CD4-positive, alpha-beta T cell treated with Interleukin-15 for 1 hour (primary cell): Measurements from ENCODE around the gene APBB1IP.

Experiments
- DNase-seq: peaks from one replicate; pipeline ENCODE4 v3.0.0-alpha.2; 2020

Gene APBB1IP

DNA sequence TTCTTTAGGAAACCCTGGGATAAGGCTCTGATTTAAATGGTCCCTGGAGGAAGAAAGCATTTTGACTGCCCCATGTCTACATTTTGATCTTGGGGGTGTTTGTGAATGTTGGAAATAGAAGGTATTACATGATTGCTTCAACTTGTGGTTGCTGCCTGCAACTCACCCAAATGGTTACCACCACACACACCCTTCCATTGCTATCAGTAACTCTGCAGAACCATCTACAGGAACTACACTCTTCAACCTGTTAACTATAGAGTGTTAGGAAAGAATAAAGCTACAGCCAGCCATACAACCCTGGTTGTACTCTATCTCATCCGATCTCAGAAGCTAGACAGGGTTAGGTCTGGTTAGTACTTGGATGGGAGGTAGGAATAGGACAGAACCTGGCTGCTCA, 71.2 kb downstream of the APBB1IP start:
- DNase-seq = no peak

DNA sequence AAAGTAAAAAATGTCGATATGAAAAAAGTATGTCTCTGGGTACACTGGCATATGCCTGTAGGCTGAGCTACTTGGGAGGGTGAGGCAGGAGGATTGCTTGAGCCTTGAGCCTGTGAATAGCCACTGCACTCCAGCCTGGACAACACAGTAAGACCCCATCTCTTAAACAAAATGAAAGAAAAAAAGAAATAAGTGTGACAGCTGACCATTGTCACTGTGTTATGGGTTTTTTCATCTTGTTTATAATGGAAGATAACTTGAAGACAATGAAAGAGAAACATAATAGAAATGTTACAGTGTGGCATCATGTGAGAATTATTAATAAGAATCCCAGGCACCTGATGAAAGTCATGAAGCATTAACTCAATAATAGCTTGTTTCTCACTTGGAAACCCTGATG, 75.0 kb downstream of the APBB1IP start:
- no peak for DNase-seq

DNA sequence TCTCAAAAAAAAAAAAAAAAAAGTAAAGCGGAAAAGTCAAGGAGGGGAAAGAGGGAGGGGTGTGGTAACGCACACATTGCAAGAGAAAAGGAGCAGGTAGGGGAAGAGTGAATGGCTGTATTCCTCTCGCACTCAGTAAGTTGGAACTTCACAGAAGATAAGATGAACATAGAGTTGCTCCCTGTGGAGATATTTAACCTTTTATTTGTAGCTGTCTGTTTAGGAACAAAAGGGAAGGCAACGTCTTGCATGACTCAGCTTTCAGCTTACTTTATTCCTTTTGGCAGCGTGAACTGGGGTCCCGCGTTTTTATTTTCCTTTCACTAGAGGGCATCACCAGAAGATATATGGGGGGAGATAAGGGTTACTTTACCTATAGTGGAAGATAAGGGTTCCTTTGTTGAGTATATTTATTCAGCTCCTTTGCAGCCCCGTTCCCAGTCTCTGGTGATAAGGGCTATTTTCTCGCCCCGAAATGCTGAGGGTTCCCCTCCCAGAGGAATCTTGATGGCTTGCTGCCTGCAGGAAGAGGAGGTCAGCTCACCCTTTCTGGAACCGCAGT, 78.5 kb downstream of the APBB1IP start:
- DNase-seq = no peak

DNA sequence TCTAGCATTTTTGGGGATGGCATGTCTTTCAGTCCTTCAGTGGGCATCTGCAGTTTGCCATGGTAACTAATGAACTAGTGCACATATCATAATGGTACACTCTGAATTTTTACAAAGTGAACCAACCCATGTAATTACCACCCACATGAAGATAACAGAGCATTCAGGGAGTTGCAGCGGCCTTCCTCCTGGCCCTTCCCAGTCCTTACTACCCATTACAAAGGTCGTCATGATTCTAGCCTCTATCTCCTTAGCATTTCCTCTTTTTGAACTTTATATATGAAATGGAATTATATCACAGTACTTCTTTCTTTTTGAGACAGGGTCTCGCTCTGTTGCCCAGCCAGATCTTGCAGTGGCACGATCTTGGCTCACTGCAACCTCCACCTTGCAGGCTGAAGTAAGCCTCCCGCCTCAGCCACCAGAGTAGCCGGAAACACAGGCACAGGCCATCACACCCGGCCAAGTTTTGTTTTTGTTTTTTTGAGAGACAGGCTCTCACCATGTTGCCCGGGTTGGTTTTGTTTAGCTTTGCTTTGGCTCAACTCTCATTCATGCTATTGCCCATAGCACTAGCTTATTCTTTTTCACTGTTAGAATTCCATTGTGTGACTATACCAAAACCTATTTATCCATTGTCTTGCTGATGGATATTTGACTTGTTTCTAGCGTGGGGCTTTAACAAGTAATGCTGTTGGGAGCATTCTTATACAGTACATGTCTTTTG, 79.2 kb downstream of the APBB1IP start:
- no peak for DNase-seq

DNA sequence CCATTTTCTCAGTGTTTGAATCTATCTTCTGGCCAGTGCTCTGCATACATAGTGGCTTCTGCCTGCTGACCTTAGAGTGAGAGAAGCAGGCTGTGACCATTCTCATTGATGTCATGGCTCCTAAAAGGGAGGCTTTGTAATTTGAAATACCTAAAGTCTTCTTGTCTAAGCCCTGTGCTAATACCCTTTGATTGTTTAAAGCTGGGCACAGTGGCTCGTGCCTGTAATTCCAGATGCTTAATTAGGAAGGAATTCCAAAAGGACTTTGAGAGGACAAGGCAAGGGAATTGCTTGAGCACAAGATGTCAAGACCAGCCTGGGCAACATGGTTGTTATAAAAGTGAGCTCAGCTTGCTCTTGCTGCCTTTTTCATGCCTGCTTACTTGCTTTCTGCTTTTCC, 81.7 kb downstream of the APBB1IP start:
- DNase-seq = no peak

DNA sequence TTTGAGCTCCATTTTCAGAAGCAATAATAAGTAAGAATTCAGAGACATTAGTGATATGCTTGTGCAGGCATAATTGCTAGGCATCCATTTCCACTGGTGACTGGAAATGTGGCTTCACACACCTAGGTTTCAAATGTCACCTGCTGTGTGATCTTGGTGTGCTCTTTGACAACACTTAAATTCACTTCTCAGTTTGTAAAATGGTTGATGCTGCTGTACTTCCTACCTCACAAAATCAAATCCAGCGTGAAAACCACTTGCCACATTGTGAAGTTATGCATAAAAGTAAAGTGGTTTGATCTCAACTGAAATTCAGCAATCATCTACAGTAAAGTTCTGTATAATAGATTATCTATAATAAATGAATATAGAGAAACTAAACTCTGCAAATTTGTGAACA, 82.4 kb downstream of the APBB1IP start:
- no peak for DNase-seq

DNA sequence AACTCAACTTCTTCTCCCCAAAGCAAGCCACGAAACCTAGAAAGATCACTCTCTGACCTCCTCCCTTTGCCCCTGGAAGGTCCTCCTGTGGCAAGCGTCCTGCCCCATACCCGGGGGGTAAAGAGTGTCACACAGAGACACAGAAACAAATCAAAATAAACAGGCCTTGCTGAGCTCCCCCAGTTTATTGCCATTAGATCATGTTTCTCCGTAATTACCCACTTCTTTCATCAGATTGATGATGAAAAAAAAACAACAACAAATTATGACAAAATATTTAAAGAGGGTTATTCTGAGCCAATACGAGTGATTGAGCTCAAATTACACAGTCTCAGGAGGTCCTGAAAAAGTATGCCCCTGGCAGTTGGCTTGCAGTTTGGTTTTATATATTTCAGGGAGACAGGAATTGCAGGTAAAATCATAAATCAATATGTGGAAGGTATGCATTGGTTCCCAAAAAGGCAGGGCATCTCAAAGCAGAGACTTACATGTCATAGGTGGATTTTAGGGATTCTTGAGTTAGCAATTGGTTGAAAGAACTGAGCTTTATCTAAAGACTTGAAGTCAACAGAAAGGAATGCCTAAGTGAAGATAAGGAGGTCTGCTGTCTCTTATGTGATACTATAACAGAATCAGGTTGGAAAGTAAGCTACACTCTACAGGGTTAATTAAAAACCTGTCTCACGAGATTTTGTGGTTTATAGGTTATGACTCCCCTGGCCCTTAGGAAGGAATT, 86.2 kb downstream of the APBB1IP start:
- DNase-seq = no peak

DNA sequence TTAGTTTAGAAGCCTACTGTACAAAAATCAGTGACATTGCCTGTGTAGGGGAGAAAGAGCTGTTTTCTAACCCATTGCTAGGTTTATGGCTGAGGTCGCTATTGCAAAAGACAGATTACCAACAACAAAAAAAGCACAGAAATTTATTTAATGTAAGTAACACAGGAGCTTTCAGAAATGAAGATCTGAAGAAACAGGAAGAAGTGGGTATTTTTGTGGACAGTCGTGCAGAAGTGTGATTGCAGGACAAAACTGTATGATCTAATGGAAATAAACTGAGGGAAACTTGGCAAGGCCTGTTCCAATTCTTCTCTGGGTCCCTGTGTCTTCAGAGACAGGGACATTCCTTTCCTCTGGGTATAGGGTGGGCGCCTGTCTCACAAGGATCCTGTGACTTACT, 87.4 kb downstream of the APBB1IP start:
- no peak for DNase-seq

DNA sequence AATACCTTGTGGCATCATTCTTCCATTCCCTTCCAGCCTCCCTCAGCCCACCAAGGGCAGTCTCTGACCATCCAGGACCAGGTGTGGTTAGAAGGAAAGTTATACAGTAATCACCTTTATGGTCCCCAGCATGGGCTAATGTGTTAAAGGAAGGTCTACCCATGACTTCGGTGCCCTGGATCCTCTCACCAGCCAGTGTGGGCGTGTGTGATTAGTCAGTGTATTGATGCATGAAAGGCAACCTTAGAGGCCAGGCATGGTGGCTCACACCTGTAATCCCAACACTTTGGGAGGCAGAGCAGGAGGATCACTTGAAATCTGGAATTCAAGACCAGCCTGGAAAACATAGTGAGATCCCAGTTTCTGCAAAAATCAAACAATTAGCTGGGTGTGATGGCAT, 88.9 kb downstream of the APBB1IP start:
- DNase-seq = no peak

DNA sequence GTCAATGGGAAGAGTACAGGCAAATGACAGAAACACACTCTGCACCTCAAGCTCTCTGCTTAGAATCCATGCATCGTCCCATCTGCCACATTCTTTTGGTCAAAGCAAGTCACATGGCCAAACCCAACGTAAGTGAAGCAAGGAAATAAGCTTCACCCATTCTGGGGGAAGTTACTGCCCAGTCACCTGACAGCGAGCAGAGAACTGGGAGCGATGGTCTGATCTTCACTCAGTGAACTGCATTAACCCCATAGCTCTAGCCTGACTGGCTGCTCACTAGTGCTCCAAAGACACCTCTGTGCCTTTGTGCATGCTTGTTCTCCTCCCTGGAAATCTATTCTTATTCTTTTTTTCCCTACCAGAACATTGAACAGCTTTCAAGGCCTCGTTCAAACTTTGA, 89.9 kb downstream of the APBB1IP start:
- DNase-seq = no peak

DNA sequence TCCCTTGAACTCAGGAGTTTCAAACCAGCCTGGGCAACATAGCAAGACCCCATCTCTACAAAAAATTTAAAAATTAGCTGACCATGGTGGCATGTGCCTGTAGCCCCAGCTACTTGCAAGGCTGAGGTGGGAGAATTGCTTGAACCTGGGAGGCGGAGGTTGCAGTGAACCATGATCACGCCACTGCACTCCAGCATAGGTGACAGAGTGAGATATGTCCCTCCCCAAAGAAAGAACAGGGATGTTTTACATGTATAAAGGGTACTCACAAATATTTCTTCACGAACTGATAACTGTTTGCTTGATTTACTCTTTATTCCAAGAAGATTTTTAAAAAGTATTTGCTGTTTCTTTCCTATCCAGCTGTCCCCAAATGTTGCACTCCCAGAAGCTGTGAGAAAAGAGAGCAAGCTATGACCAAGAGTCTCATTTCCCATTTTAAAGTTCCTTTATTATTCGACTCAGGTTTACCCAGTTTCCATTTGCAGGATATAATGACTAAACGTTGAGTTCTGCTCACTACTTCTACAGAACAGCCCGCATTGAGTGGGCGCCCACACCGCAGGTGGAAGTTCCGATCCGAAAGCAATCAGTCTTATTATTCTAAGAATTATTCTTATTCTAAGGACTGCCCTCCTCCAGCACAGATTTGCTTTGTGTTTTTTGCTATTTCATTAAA, 90.7 kb downstream of the APBB1IP start:
- DNase-seq = no peak

DNA sequence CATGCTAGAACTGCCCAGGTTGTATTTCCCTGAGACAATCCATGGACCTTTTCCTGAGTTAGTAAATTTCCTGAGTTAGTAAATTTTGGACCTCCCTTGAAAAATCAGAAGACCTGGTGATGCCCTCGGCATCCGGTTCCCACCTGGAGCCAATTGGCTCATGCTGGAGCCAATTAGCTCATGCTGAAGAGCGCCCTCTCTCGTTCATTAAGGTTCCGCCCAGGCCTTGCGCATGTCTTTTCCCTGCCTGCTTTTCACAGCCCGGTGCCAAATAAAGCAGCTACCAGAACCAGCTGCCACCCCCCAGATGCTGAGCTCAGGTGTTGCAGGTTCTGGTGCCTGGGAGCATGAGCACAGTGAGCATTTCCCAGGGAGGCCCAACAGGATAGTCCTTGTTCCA, 96.2 kb downstream of the APBB1IP start:
- no peak for DNase-seq

DNA sequence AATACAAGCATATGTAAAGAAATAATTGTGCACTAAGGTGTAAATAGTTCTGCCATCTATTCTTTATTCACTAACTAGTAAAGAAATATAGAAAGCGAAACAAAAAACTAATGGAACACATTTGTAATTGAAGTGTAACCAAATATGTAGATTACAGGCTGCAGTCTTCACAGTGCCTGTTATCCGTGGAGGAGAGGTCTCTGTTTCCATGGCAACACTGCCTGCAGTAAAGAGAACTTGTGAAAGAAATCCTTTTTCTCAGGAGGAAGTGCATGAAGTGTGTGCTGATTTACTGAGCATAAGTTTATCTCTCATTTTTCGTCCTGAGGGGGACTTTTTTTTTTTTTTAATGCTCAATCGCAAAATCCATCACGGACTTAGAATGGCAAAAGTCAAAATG, 102.5 kb downstream of the APBB1IP start:
- DNase-seq = no peak

DNA sequence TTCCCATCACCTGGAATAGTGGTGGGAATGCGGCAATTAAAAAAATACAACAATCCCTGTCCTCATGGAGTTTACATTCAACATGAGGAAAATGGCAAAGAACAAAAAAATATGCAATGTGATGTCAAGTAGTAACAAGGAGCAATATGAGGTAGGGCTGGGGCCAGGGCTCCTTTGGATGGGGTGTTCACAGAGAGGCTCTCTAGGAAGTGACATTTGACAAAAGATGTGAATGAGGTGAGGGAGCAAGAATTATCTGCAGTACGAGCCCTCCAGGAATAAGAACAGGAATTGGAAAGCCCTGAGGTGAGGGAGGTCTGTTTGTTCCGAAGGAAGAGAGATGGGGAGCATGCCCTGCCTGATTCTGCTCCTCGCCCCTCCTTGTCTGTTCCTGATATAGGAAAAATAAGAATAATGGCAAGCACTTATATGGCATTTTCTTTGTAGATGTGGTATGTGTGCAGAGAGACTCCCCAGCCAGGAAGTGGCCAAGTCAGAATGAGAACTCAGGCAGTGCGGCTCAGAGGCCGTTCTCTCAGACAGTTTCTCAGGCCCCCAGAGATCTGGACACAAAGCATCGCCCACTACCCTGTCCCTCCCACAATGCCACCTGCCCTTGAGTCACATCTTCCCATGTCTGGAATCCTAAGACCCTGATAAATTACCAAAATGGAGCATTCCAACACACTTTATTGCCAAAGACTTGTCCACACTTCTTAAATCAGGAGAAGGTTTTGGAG, 105.6 kb downstream of the APBB1IP start:
- DNase-seq = no peak

DNA sequence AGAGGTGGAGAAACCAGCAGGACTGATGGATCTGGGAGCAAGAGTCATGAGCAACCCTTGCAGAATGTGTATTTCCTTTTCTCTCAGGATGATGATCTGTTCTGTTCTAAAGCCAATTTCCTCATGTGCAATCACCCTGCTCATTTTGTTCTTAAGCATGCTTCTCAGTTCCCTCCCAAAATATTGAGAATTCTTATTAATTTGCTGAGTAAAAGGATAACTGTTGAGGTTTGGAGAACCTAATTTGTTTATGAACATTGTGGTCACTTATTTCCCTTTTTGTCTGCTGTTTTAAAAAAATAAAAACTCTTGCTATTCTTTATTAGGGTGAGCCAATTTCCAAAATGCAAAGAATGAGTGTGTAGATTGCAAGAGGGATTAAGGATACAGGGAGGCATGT, 106.8 kb downstream of the APBB1IP start:
- no peak for DNase-seq

DNA sequence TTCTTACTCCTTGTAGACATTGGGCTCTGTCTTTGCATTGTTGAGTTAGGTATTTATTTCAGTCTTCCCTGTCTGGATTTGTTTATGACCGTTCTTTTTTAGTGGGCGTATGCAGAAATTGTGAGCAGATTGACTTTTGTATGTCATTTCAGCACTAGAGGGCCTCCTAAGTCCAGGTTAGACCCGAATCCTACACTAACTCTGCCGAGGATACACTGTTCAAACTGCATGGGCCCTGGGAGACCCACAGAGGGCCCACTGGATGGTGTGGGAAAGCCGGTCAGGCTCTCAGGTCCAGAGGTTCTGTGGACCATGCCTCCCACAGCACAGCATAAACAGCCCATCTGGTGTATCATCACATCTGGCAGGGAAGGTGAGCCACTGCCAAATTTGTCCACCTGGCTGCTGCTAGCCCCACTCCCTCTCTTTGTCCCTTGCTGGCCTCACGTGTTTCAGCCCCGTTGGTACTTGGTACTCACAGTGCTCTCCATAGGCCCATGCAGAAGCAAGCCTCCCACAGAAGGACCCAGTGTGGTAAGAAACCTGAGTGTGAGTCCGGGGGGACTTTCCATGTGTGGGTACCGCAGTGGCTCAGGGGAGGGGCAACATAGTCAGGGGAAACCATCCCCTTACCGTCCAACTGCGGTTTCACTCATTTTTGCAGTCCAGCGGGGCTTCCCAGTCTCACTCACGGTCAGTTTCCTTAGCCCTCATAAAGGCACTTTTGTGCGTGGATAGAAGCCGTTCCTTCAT, 112.8 kb downstream of the APBB1IP start:
- no peak for DNase-seq

DNA sequence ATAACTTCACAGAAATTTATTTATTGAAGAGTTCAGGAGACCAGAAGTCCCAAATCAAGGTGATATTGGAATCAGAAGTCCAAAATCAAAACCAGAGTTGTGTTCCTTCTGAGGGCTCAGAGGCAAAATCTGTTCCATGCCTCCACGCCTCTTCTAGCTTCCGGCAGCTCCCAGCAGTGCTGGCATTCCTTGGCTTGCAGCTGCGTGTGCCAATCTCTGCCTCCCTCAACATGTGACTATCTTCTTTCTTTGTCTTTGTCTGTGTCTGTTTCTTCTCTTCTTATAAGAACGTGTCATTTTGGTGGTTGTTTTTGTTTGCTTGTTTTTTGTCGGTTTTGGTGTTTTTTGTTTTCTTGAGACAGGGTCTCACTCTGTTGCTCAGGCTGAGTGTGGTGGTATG, 116.1 kb downstream of the APBB1IP start:
- DNase-seq = no peak

DNA sequence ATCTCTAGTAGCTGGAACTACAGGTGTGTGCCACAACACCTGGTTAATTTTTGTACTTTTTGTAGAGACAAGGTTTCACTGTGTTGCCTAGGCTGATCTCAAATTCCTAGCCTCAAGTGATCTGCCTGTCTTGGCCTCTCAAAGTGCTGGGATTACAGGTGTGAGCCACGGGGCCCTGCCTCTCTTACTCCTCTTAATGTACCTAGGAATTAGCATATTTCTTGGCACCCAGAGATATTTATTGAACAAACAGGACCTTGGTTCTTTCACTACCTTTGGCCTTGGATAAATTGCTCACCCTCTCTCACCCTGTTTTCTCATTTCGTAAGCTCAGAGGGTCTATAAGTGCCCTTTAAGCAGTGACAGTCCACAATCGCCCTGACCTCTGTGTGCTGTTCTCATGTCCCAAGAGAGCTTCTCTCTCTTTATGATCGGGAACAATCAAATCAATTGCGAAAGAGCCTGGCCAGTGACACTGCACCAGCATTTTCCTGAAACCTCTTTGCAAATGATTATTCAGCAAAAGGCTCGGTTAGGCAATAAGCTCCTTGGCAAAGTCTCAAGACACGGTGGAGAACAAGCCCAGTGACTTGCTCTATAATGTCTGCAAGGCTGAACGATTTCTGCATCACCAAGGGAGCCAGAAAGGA, 117.7 kb downstream of the APBB1IP start:
- DNase-seq = peak; percentile 54

DNA sequence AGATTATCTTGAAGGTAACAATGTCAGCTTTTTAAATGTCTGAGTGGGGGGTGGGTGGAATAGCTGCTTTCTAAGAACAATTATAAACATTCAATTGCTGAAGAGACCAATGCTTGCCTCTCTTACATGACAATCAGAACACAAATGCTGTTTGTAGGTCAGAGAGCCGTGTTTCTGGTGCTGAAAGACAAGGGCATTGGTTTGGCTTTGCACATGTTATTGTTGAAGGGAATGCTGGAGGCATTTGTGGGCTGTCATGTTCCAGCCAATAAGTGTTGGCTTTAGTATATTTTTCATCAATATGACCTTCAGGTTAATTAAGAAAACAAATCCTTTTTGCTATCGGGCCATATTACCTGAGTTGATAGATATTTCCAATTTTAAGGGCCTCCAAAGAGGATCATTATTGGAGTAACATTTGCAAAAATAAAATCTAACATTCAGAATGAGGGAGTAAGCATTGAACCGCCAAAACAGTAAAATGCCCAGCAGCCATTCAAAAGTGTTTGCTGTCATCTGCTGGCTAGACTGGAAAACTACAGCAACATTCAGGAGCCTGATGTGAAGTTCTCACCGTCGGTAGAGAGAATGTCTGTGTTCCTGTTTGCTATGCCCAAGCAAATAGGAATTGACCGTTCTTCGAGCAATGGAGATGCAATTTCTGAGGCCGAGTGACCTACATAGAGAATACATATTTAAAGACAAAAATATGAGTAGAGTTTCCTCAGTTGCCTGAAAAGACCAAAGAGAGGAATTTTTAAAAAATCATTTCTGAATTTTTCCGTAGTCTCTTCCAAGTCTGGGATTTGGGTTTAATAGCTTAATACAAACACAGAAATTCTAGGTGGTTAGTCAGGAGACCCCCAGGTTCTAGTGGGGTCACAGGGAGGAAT, 118.9 kb downstream of the APBB1IP start:
- DNase-seq = peak; percentile 43

DNA sequence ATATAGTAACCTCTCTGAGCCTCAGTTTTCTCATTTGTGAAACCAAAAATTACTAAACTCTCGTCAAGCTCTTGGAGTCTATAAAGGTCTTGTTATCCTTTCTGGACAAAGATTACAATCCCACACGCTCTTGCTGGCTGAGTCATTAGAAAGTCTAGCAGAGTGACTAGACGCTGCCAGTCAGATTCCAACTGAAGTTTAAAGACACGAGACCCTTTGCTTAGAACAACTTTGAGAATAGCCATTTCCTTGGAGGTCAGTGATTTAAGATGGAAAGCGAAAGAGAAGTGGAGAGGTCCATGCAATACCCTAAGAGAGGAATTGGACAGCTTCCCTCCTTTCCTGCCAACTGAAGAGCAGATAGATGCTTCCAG, 119.5 kb downstream of the APBB1IP start:
- no peak for DNase-seq
